ENCODE results near the gene COL5A3.
"Not testable (repeated sequence)": the region's sequence is repeated elsewhere in the genome, so short reads cannot be mapped to it uniquely, and the experiment has no call there.

The COL5A3 gene

DNA sequence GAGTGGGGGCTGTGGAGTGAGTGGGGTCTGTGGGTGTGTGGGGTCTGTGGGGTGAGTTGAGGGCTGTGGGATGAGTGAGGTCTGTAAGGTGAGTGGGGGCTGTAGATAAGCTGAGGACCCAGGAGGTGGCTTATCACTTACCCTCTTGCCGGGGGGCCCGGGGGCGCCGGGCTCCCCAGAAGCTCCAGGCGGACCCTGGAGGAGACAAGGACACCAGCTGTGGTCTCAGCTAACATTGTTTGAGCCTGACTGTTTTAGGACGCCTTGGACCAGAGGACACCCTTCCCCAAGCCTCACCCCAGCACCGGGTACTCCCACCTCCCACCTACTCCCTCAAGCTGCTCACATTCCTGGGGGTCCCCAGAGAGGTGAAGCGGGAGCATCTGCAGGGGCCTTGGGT lies 39.8 kb downstream of the COL5A3 start:
- DNase-seq = no peak

DNA sequence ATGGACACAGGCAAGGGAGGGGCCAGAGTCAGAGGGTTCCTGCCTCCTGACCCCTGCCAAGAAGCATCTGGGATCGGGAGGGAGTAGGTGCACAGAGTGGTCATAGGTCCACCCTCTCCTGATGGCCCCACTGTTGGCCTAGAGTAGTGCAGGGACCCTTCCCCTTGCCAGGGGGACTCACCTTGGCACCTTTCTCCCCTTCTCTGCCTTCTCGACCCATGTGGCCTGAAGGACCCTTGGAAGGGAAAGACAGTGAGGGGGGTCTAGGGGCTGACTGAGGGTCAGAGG lies 40.7 kb downstream of the COL5A3 start:
- DNase-seq = no peak

DNA sequence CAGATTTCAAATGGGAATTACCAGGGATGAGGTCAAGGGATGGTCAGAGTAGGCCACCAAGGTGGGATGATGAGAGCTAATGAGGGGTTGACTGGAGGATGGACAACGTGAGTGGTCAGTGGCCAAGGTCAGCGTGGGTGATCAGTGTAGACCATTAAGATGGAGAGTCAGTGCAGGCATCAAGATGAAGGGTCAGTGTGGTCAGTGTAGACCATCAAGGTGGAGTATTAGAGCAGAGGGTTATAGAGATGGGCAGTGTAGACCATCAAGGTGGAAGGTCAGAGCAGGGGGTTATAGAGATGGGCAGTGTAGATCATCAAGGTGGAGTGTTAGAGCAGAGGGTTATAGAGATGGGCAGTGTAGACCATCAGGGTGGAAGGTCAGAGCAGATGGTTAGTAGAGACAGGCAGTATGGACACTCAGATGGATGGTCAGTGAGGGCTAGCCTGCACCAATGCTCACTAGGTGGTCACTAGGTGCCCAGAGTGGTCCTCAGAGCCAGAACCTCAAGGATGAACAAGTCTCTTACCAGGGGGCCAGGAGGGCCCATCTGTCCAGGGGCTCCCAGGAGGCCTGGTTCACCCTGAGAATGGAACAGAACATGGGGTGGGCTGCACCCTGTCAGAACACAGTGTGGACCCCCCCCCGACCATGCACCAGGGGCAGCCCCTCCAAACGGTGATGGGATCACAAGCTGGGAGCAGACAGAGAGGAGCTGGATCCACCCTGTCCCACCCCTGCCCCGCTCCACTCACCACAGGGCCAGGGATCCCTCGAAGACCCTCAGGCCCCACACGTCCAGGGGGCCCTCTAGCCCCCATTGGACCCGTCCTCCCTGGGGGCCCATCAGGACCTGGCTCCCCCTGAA lies 41.2 kb downstream of the COL5A3 start:
- no peak for DNase-seq

DNA sequence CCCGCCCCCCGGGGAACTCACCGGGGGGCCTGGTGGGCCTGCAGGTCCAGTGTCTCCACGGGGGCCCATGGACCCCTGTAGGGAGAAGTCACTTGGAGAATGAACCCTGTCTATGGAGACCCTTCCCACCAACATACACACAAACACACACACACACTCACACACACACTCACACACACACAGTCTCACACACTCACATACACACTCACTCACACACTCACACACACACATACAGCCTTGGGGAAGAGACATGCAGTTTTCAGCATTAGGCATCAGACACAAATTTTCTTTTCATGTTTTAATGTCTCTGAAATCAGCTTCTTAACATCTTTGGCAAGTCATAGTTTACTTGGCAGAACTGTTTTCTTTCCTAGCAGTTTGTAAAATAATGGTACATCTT lies 43.0 kb downstream of the COL5A3 start:
- no peak for DNase-seq

DNA sequence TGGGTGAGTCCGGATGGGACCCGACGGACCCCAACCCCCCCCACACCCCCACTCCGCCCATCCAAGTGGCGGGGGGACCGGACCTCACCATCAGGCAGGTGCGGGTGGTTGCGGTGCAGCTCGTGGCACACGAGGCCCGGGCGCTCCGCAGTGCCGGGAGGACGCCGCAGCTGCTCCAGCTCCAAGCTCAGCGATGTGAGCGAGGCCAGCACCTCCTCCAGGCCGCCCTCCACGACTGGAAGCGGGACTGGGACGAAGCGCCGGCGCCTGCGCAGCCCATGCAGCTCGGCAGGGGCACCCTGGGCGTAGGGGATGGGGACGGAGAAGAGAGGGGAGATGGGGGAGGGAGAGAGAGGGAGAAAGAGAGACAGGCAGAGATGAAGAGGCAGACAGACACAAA lies 43.9 kb downstream of the COL5A3 start:
- DNase-seq = no peak

DNA sequence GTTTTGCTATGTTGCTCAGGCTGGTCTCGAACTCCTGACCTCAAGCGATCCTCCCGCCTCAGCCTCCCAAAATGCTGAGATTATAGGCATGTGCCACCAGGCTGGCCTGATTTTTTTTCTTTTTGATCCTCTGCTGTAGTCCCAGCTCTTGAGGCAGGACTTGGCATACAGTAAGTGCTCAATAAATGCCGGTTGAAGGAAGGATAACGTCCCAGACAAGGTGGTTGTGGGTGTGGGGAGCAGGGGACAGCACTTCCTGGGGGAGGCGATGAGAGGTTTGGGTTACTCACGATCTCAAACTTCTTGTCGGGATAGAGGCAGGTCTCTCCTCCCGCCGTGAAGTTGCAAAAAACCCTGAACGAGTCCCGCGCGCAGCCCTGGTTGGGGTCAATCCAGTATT lies 44.3 kb downstream of the COL5A3 start:
- no peak for DNase-seq

DNA sequence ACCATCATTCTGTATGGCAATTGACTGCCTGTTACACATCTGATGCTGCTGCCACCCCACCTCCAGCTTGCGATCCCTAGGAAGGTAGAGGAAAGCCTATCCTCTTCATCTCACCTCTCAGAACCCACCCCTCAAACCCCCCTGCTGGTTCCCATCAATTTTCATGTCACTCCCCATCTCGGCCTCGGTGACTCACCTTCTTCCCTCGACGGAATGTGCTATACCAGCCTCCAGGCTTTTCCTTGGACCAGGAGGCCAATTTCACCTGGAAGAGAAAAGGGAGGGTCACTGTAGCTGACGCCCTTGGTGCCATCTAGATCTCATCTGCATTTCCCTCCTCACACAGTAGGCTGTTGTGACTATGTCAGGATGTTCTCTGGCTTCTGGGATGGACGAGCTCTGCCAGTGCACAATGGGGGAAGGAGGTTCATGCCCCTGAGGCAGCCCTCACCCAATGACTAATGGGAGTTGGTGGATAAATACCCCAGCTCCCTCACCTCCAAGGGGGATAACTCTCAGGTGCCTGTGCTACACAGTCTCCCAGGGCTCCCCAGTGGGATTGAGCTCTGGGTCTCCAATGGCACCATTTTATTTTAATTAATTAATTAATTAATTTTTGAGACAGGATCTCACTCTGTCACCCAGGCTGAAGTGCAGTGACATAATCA lies 47.5 kb downstream of the COL5A3 start:
- DNase-seq = no peak

DNA sequence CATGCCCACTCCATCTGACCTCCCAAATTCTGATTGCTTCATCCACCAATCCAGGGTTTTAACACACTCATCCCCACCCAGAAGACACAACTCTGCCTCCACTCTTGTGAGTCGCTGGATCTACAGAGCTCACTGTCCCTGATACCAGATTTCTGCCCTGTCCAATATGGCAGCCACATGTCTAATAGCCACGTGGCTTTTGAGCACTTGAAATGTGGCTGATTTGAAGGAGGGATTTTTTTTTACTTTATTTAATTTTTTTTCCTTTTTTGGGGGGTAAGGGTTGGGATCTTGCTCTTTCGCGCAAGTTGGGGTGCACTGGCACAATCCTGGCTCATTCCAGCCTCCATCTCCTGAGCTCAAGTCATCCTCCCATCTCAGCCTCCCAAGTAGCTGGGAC lies 49.2 kb downstream of the COL5A3 start:
- DNase-seq = no peak

DNA sequence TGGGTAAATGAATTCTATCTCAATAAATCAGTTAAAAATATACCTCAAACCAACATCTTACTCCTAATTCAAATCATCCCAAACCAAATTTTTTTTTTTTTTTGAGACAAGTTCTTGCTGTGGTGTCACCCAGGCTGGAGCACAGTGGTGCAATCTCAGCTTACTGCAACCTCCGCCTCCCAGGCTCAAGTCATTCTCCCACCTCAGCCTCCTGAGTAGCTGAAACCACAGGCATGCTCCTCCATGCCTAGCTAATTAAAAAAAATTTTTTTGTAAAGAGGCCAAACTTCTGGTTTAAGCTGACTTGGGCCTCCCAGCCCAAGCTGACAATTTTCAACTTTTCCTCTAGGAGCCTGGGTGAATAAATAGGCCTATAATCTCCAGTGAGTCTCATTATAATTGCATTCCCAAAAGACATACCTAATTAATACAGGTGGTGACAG lies 51.9 kb downstream of the COL5A3 start:
- DNase-seq = no peak

DNA sequence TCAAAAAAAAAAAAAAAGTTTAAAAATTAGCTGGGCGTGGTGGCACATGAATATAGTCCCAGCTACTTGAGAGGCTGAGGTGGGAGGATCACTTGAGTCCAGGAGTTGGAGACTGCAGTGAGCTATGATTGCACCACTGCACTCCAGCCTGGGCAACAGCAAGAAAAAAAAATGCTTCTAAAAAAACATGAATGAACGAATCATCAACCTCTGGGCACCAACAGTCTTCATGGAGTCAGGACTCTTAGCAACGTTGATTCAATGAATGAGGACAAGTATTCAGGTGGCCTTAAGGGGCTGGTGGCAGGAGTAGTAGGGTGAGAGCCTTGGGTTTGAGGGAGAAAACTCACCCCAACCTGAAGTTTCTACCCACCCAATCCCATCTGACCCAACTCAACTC lies 53.3 kb downstream of the COL5A3 start:
- DNase-seq = no peak

DNA sequence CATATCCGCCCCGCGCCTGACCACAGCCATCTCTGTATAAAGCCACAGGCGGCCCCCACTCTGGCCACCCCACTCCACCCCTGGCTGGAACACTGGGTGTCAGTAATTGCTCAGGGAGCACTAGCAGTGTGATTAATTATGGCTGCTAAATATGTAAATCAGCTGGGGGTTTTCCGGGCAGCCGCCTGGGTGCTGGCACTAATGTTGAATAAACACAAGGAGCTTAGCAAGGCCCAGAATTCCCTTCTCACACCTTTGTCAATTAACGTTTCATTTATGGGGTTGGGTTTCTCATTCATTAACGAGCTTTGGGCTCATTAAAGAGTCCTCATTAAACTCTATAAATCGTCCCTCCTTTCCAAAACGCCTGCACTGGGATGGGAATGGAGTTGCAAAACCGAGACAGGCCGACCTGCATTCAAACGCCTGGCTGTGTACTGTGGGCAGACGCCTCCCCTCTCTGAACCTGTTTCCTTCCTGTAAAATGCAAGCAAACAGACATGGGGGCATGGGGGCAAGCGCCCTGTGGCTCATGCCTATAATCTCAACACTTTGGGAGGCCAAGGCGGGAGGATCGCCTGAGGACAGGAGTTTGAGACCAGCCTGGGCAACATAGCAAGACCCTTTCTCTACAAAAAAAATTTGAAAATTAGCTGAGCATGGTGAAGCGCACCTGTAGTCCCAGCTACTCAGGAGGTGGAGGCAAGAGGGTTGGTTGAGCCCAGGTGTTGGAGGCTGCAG lies 56.3 kb downstream of the COL5A3 start:
- no peak for DNase-seq

DNA sequence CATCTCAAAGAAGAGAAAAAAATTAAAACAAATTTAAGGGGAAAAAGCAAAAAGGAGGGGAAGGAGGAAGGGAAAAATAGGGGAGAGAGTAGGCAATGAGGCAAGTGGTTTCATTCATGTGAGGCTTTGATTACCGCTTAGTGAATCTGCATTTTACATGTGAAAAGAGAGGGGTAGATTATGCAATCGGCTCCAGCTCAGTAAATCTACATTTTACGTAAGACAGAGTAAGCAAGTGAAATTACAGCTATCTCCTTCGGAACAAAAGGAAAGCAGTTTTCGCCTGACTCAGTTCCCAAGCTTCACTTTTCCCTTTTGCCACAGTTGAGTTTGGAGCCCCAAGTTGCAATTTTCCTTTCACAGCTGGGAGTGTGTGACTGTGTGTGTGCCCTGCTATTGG lies 58.0 kb downstream of the COL5A3 start:
- DNase-seq = no peak

DNA sequence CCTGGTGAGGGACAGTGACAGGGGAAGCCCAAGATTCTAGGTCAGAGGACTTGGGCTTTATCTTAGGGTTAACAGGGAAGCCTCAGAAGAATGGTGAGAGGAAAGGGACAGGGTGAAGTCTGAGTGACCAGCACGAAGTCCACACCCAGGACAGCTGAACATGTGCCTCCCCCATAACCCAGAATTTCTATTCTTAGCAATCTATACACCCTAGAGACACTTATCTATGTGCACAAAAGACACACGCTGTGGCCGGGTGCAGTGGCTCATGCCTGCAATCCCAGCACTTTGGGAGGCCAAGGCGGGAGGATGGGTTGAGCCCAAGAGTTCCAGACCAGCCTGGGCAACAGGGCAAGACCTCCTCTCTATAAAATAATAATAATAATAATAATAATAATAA lies 62.9 kb downstream of the COL5A3 start:
- no peak for DNase-seq

DNA sequence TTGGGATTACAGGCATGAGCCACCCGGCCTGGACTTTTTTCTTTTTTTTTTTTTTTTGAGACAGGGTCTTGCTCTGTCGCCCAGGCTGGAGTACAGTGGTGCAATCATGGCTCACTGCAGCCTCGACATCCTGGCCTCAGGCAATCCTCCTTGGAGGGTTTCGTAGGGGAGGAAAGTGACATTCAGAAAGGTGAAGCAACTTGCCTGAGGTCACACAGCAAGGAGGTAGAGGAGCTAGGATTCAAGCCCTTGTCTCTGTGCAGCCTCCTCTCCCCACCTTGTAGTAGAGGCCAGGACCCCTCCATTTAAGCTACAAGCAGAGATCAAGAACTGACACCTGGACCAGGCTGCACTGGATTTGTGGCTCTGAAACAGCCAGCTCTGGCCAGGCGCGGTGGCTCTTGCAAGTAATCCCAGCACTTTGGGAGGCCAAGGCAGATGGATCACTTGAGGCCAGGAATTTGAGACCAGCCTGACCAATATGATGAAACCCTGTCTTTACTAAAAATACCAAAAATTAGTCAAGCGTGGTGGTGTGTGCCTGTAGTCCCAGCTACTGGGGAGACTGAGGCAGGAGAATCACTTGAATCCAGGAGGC lies 63.7 kb downstream of the COL5A3 start:
- not testable (repeated sequence) for DNase-seq

DNA sequence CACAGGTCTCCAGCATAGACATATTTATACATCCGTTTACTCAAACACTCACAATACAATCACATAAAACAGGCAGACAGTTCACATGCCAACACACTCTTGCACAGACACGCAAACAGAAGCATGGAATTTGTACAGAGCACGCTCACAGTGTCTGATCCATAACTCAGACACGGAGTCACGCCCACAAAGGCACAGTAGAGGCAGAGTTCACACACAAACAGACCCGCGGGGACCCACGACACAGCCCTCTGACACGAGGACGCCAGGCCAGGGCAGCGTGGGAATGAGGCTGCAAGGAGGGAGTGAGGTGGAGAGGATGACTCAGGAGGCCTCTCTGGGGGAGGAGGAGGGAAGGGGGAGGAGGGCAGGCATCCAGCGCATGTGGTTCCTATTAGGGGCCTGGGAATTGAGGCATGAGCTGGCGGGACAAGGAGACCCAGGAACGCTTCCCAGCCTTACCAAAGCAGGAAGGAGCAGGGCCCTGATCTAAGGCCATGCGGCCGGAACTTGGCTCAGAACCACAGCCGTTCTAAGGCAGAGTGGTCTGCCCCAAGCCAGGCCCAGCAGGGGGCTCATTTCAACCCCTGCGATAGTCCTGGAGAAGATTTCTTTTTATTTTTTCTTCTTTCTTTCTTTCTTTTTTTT lies 64.9 kb downstream of the COL5A3 start:
- no peak for DNase-seq

DNA sequence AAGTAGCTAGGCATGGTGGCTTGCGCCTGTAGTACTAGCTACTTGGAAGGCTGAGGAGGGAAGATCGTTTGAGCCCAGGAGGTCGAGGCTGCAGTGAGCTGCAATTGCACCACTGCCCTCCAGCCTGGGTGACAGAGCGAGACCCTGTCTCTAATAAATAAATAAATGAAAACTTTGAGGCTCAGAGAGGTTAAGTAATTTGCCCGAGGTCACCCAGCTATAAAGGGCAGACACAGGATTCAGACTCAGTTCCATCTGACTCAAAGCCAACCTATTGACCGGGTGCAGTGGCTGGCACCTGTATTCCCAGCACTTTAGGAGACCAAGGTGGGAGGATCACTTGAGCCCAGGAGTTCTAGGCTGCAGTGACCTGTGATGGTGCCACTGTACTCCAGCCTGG lies 66.6 kb downstream of the COL5A3 start:
- DNase-seq = no peak

DNA sequence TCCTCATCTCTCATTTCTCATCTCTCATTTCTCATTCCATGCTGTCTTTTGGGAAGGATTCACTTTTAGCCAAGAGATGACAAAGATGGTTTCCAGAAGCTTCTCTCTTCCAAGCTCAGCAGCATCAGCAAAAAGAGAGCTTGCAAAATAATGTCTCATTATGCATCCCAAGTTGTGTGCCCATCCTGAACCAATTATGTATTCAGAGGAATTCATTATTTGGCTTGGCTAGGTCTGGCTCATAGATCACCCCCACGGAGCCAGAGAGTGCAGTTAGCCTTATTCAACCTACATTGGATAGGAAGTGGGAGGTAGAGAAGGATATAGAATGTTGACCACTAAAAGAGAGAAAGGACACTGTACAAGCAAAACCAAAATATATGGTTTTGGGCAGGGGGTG lies 68.6 kb downstream of the COL5A3 start:
- no peak for DNase-seq

DNA sequence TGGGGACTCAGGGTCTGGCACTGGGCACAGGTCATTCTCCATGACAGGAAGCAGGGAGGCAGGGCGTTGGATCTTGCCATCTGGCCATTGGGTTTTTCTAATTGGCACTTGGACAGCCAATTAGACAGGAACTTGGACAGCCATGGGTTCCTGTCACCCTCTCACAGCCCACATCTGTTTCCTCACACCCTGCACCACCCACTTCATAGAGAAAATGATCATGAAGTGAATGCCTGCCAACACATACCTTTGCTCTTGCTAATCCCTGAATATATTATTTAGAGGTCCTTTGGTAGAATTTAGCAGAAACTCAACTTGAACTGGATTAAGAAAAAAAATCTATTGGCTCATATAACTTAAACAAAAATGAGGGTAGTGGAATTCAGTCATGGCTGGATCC lies 69.1 kb downstream of the COL5A3 start:
- DNase-seq = no peak

DNA sequence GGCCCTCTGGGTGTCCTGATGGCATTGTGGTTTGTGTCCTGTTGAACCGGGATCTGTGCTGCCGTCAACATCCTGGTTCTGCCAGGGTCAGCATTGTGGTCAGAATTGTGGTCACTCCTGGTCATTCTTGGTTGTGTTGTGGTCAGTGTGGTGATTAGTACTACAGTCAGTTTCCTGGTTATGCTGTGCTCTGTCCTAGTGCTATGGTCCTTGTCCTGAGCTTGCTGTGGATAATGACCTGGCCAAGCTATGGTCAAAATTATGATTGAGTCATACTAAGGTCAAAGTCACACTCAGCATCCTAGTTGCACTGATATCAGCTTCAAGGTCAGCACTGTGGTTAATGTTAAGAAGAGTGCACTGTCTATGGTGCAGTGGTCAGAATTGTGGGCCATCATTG lies 69.5 kb downstream of the COL5A3 start:
- DNase-seq = no peak

DNA sequence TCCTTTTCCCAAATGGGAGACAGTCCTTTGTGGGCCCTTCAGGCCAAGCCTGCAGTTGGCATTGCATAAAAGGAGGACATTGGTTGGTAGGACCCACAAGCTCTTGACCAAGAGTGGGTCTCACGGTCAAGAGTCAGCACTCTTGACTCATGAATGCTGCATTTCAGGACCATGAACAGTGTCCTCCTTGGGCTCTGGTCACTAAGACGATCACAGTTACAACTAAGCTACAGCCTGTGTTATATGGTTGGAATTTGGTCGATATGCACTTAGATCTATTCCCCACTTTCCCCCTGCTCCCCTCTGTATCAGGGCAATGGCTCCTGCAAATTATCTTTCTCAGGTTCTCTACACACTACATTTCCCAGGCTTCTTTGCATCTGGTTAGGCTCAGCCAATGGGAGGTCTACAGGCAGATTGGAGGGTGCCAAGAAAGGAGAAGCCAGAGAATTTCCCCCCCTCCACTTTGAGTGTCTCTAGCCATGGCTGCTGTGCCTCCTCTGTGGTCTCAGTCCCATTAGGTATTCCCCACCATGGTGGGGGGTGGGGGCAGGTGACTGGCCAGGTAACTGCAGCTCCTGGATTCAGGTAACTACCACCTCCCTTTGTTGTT lies 70.9 kb downstream of the COL5A3 start:
- DNase-seq = no peak

DNA sequence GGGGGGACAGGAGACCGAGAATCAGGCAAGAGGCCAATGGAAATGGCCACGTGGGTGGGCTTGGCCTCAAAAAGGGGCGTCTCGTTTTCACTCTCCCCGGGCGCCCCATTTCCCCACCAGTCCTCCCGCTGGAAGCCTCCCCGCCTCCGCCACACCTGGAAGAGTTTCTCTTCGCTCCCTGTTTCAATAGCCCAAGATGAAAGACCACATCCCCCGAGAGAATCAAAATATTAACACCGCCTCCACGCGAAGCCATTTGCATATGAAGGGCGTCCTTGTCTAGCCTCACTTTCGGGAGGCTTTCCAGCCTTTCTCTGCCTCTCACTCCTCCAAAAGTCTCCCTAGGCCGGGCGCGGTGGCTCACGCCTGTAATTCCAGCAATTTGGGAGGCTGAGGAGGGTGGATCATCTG lies 73.3 kb downstream of the COL5A3 start:
- DNase-seq = no peak

DNA sequence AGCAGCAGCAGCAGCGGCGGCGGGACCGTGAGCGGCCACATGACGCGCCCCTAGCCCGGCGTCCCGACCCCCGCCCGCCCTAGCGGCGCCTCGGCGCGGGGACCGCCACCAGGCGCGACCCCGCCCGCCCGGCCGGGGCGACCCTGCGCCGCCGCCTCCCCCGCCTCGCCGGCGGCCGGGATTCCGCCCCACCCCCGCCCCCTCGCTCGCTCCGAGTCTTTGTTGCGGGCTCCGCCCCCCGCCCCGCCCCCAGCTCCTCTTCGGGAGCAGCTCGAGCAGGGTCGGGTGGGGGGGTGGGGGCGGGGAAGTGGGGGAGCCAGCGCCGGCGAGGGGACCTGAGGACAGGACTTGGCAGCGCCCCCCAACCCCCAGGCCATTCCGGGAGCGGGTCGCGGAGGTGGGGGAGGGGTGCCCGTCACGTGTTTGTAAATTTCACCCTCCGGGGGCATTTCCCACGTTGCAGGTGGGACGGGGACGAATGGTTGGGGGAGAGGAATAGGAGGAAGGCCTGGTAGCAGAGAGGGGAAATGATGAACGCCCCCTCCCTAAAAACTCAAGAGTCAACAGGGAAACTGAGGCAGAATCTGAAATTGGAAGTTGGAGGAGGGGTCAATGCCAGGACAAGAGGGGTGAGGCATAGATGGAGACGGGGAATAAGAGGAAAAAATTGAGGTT lies 73.8 kb downstream of the COL5A3 start, which contains the start of gene OLFM2:
OLFM2 (minus strand) TSS at position 190 of the 675 bp plus-strand sequence; CDS start at position 41, 149 bp downstream.
- DNase-seq = no peak

Data from T-helper 1 cell (primary cell).